Measurements from ENCODE around the gene JAM3. TPM values are rescaled to one million over a fixed set of nuclear protein-coding genes. Genes with fewer than 3 reads are reported as not detected.

JAM3 gene
- total and polyA plus RNA-seq, 2 of the 8 experiments (the other 6 are each of a cell fraction or from before 2014, with no cell fraction given) = 19.6 to 42.8 TPM

DNA sequence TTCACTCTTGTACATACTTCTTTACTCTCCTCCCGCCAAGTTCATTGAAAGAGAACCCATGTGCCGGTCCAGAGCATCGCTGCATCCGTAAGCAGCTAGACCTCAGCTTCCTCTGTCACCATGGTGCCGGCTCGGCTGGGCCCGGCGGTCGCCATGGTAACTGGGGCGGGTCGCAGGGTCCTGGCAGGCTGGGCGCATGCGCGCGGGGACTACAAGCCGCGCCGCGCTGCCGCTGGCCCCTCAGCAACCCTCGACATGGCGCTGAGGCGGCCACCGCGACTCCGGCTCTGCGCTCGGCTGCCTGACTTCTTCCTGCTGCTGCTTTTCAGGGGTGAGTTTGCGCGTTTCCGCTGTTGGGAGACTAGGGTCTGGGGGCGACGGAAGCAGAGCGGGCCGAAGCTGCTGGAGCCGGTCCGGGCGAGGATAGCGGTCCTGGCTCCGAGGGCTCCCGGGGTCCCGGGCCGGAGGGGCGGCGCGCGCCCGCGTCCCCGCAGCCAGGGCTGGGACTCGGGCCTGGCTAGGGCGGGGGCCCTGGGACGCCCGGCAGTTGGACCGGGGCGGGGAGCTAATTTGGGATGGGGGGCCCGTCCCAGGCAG lies at the start of gene JAM3 (continued):
- TF ChIP-seq CHD7 (IDR thresholded peaks at IDR 0.05; ENCODE audit: insufficient replicate concordance, low read length) (no peak), HDAC6 (IDR thresholded peaks at IDR 0.05; ENCODE audit: low read depth, low read length) (no peak), SP2 (IDR thresholded peaks at IDR 0.05; ENCODE audit: low read length) (no peak), GTF2F1 (IDR thresholded peaks at IDR 0.05; ENCODE audit: borderline replicate concordance, low read depth, low read length) (no peak), POU5F1 (IDR thresholded peaks at IDR 0.05; ENCODE audit: low read depth, low read length) (no peak), JUN (IDR thresholded peaks at IDR 0.05; ENCODE audit: low read depth, low read length) (no peak), SIRT6 (IDR thresholded peaks at IDR 0.05; ENCODE audit: low read length) (no peak), GABPA (IDR thresholded peaks at IDR 0.05; ENCODE audit: borderline replicate concordance, insufficient read depth, low read length) (no peak), SUZ12 (IDR thresholded peaks at IDR 0.05; ENCODE audit: low read length) (no peak), BRCA1 (IDR thresholded peaks at IDR 0.05; ENCODE audit: low read depth, low read length) (no peak)
- TF ChIP-seq, protein P1, sequence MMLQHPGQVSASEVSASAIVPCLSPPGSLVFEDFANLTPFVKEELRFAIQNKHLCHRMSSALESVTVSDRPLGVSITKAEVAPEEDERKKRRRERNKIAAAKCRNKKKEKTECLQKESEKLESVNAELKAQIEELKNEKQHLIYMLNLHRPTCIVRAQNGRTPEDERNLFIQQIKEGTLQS (IDR thresholded peaks at IDR 0.05; ENCODE audit: insufficient read depth, low read depth, low read length) = no peak

All from H1 (cell line).